KMS-11 (cell line): ENCODE results near the gene KRT6A.

Experiments
- H2AFZ ChIP-seq: fragments of 200-600 bp; sonication (generic); 2 replicates; pipeline ENCODE4 v1.6.1; 2016; ENCODE audit warnings: antibody characterized with exemption, mixed run types, low read depth
- H3K27ac ChIP-seq: fragments of 200-600 bp; sonication (generic); 2 replicates; pipeline ENCODE4 v1.6.1; 2016; ENCODE audit warnings: mild to moderate bottlenecking, mixed run types
- H3K27me3 ChIP-seq: fragments of 200-600 bp; sonication (generic); 2 replicates; pipeline ENCODE4 v1.6.1; 2017; ENCODE audit warnings: mild to moderate bottlenecking, low read depth, mixed run types, moderate library complexity; ENCODE audit not compliant: insufficient read depth
- H3K36me3 ChIP-seq: fragments of 200-600 bp; sonication (generic); 2 replicates; pipeline ENCODE4 v1.6.1; 2017; ENCODE audit warnings: mild to moderate bottlenecking, mixed run types; ENCODE audit not compliant: insufficient read depth
- H3K4me1 ChIP-seq: fragments of 200-600 bp; sonication (generic); 2 replicates; pipeline ENCODE4 v1.6.1; 2016; ENCODE audit warnings: mild to moderate bottlenecking, low read depth, mixed run types; ENCODE audit not compliant: poor library complexity, severe bottlenecking
- H3K4me2 ChIP-seq: fragments of 200-600 bp; sonication (generic); 2 replicates; pipeline ENCODE4 v1.7.0; 2016; ENCODE audit warnings: mild to moderate bottlenecking, mixed run types
- H3K4me3 ChIP-seq: fragments of 200-600 bp; sonication (generic); IDR thresholded peaks from 2 replicates; pipeline ENCODE4 v1.6.1; 2017; ENCODE audit warnings: low read depth, low read length, mixed read lengths; ENCODE audit not compliant: insufficient read depth
- H3K79me2 ChIP-seq: fragments of 200-600 bp; sonication (generic); 2 replicates; pipeline ENCODE4 v1.6.1; 2016; ENCODE audit warnings: low read depth, mixed run types; ENCODE audit not compliant: insufficient read depth
- H3K9ac ChIP-seq: fragments of 200-600 bp; sonication (generic); 2 replicates; pipeline ENCODE4 v1.6.1; 2016; ENCODE audit warnings: mild to moderate bottlenecking, mixed run types
- H4K20me1 ChIP-seq: fragments of 200-600 bp; sonication (generic); 2 replicates; pipeline ENCODE4 v1.6.1; 2016; ENCODE audit warnings: mild to moderate bottlenecking, mixed run types; ENCODE audit not compliant: insufficient read depth
- TF ChIP-seq, protein P1 (sequence below): fragments of 200-600 bp; sonication (generic); conservative IDR thresholded peaks from 2 replicates; pipeline ENCODE4 v1.6.1; 2017; ENCODE audit warnings: low read depth, mild to moderate bottlenecking, antibody characterized with exemption, low read length, moderate library complexity, mixed read lengths

KRT6A gene

DNA sequence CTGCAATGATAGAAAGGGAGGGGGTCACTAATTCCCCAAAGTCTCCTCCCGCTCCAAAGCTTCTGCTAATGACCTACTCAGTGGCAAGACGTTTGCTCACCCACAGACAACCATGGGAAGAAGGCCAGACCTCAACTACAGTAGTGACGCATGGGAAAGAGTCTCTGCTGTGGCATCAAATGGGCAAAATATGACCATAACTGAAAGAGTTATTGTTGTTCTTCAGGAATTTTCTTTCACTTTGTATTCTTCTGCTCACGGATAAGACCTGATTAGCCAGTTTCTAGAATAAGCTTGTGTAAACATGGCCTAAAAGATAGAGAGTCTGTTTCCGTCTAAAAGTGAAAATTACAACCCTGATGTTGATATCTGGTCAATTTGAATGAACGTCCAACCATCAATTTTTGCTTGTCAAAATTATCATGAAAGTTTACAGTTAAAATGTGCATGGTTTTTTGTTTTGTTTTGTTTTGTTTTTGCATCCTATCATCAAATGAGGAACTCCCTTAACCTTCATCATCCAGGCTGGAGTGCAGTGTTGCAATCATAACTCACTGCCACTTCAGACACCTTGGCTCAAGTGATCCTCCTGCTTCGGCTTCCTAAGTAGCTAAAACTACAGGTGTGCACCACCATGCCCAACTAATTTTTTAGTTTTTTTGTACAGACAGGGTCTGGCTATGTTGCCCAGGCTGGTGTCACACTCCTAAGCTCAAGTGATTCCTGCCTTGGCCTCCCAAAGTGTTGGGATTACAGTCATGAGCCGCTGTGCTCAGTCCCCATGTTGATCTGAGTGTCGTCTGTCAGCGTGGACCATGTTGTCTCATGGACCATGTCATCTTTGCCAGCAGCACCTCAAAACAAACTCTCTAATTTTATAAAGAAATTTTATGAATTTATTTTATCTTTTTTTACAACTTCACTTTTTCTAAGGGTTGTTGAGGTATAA is 48.1 kb downstream of the KRT6A start:
- H3K4me1 ChIP-seq = no peaks in the 10 kb centered on the region
- H3K27ac ChIP-seq = no peak overlapping the region
- no peak overlapping the region for H3K4me3 ChIP-seq
- peaks cover 23% of the 10 kb centered on the region; the same call in 1 of the 2 replicates for H3K27me3 ChIP-seq
- no peak overlapping the region for H2AFZ ChIP-seq
- no peak overlapping the region for H3K9ac ChIP-seq
- H3K36me3 ChIP-seq = no peaks in the 10 kb centered on the region
- no peak overlapping the region for H3K4me2 ChIP-seq
- no peaks in the 10 kb centered on the region for H4K20me1 ChIP-seq
- TF ChIP-seq, protein P1, sequence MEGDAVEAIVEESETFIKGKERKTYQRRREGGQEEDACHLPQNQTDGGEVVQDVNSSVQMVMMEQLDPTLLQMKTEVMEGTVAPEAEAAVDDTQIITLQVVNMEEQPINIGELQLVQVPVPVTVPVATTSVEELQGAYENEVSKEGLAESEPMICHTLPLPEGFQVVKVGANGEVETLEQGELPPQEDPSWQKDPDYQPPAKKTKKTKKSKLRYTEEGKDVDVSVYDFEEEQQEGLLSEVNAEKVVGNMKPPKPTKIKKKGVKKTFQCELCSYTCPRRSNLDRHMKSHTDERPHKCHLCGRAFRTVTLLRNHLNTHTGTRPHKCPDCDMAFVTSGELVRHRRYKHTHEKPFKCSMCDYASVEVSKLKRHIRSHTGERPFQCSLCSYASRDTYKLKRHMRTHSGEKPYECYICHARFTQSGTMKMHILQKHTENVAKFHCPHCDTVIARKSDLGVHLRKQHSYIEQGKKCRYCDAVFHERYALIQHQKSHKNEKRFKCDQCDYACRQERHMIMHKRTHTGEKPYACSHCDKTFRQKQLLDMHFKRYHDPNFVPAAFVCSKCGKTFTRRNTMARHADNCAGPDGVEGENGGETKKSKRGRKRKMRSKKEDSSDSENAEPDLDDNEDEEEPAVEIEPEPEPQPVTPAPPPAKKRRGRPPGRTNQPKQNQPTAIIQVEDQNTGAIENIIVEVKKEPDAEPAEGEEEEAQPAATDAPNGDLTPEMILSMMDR = no peak
- H3K79me2 ChIP-seq = no peaks in the 10 kb centered on the region

DNA sequence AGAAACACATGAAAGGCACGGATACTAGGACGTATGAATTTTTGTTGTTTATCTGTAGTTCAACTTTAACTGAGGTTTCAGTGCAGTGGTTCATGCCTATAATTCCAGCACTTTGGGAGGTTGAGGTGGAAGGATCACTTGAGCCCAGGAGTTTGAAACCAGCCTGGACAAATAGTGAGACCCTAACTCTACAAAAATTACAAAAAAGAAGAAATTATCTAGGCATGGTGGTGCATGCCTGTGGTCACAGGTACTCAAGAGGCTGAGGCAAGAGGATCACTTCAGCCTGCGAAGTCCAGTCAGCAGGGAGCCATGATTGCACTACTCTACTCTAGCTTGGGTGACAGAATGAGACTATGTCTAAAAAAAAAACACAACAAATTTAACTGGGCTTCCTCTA is 49.1 kb downstream of the KRT6A start:
- Histone ChIP-seq H2AFZ (no peak overlapping the region), H3K79me2 (no peaks in the 10 kb centered on the region), H3K9ac (no peak overlapping the region), H3K4me3 (no peak overlapping the region), H3K27me3 (peaks cover 21% of the 10 kb centered on the region; the same call in 1 of the 2 replicates), H3K36me3 (no peaks in the 10 kb centered on the region), H3K4me2 (no peak overlapping the region), H3K27ac (no peak overlapping the region), H3K4me1 (no peaks in the 10 kb centered on the region), H4K20me1 (no peaks in the 10 kb centered on the region)
- TF ChIP-seq, protein P1 = no peak

DNA sequence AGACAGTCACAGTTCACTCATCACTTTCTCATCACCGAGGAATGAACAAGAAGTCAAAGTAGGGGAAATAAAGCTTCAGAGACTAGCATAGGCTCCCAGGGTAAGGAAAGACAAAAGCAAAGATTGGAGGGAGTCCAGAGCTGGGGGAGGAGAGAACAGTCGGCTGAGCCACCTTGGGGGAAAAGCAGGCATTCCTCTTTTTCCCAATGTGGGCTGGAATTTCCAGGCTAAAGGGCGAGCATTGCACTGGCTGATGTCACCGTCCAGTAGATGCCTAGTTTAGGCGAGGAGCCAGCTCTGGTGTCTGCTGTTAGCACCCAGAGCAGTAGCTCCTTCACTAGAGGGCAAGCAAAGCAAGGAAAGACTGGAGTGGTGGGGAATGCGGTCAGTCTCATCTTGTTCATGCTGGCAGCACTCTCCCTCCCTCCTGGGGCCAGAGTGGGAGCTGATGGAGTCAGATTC is 50.4 kb downstream of the KRT6A start:
- Histone ChIP-seq H3K4me3 (no peak overlapping the region), H3K27me3 (peaks cover 21% of the 10 kb centered on the region; the same call in 1 of the 2 replicates), H4K20me1 (no peaks in the 10 kb centered on the region), H3K79me2 (no peaks in the 10 kb centered on the region), H3K9ac (no peak overlapping the region), H3K4me1 (no peaks in the 10 kb centered on the region), H3K36me3 (no peaks in the 10 kb centered on the region), H3K4me2 (no peak overlapping the region), H2AFZ (no peak overlapping the region), H3K27ac (no peak overlapping the region)
- TF ChIP-seq, protein P1 = no peak

DNA sequence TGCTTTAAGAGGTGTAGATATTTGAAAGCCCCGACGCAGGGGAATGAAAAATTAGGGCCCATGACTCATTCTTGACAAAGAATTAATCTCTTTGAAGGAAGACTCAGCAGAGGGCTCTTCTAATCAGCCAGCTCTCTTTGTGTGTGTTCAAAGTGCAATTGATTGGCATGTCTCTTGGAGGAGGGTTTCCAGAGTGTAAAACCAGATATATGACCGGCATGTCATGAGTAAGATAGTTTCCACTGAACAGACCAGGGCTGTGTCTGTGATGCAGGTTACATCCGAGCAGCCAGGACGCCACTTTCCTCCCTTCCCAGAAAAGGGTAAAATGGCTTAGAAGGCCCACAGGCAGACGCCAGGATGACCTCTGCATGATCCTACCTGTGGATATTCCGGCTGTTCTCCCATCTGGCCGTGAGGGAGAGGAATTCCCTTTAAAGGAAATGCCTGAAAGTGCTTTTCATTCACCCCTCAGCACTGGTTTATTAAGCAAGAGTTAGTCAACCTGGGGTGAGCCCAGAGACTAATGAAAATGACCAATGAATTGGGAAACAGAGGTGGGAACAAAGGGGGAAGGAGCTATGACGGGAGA is 51.6 kb downstream of the KRT6A start:
- Histone ChIP-seq H3K79me2 (no peaks in the 10 kb centered on the region), H3K36me3 (no peaks in the 10 kb centered on the region), H3K27me3 (peaks cover 28% of the 10 kb centered on the region; the same call in 1 of the 2 replicates), H3K4me3 (no peak overlapping the region), H2AFZ (no peak overlapping the region), H3K4me1 (no peaks in the 10 kb centered on the region), H3K9ac (no peak overlapping the region), H4K20me1 (no peaks in the 10 kb centered on the region), H3K4me2 (no peak overlapping the region), H3K27ac (no peak overlapping the region)
- TF ChIP-seq, protein P1 = no peak
